Stimulated activated naive CD8-positive, alpha-beta T cell treated with anti-CD3 and anti-CD28 coated beads, Interleukin-15, amount 100 ng/mL, for 72 hours (primary cell): ENCODE measurements around the gene NTM.
"Not testable (repeated sequence)": the region's sequence is repeated elsewhere in the genome, so short reads cannot be mapped to it uniquely, and the experiment has no call there.

Source experiments
- ATAC-seq: fragments of 150-1000 bp; cut with Tn5 transposase; 2 replicates; pipeline ENCODE4 v1.10.0; 2021; ENCODE audit warnings: mild to moderate bottlenecking, moderate library complexity
- DNase-seq, 2 donors: peaks; one replicate each; pipeline ENCODE4 v3.0.0; 2021 to 2022
- H3K27ac Mint-ChIP-seq, 2 donors: one replicate each; pipeline ENCODE4 v1.8.0; 2022; ENCODE audit warnings: mild to moderate bottlenecking in 2 of 2, mixed read lengths in 2 of 2, moderate library complexity in 2 of 2
- H3K27me3 Mint-ChIP-seq: one replicate; pipeline ENCODE4 v1.8.0; 2022; ENCODE audit warnings: mixed read lengths
- H3K4me1 Mint-ChIP-seq: one replicate; pipeline ENCODE4 v1.8.0; 2022; ENCODE audit warnings: mild to moderate bottlenecking, mixed read lengths
- H3K4me3 Mint-ChIP-seq, 2 donors: one replicate each; pipeline ENCODE4 v1.8.0; 2022; ENCODE audit warnings: mild to moderate bottlenecking in 2 of 2, mixed read lengths in 2 of 2, moderate library complexity in 1 of 2
- H3K9me3 Mint-ChIP-seq, 2 donors: one replicate each; pipeline ENCODE4 v1.8.0; 2022; ENCODE audit warnings: mixed read lengths in 2 of 2

The NTM gene

DNA sequence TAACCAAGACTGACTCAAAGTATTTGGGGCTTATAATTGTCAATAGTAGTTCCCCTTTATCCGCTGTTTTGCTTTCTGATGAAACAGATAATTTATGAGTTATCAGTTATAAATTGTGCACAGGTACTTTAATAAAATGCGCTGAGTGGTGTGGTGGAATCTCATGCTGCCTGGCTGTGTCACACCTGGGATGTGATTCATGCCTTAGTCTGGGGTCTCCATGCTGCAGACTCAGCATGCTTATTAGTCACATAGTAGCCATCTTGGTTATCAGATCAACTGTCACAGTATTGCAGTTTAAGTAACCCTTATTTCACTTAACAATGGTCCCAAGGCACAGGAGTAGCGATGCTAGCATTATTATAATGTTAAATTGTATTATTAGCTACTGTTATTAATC is 995.2 kb downstream of the NTM start:
- H3K4me1 Mint-ChIP-seq, result no peaks in the 10 kb centered on the region
- no peak overlapping the region for H3K27ac Mint-ChIP-seq
- peaks cover 6 to 9% of the 10 kb centered on the region in 2 donors for H3K9me3 Mint-ChIP-seq
- ATAC-seq (no peak), DNase-seq (no peak)
- H3K4me3 Mint-ChIP-seq, result no peak overlapping the region
- no peaks in the 10 kb centered on the region for H3K27me3 Mint-ChIP-seq

- ATAC-seq (no peak), DNase-seq (no peak)
- Mint-ChIP-seq H3K27ac (no peak overlapping the region), H3K4me3 (no peak overlapping the region), H3K9me3 (peaks cover 6 to 9% of the 10 kb centered on the region in 2 donors), H3K27me3 (no peaks in the 10 kb centered on the region), H3K4me1 (no peaks in the 10 kb centered on the region)
Measured at GRCh38 chr11:132367293-132367692, 996.9 kb downstream of the NTM start.

DNA sequence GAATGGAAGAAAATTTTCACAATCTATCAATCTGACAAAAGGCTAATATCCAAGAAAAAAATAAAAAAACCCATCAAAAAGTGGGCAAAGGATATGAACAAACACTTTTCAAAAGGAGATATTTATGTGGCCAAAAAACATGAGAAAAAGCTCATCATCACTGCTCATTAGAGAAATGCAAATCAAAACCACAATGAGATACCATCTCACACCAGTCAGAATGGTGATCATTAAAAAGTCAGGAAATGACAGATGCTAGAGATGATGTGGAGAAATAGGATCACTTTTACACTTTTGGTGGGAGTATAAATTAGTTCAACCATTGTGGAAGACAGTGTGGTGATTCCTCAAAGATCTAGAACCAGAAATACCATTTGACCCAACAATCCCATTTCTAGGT is 999.7 kb downstream of the NTM start:
- not testable (repeated sequence) for ATAC-seq, H3K27me3 Mint-ChIP-seq, H3K27ac Mint-ChIP-seq, H3K4me1 Mint-ChIP-seq, H3K4me3 Mint-ChIP-seq, DNase-seq
- H3K9me3 Mint-ChIP-seq, result peaks cover 0 to 12% of the 10 kb centered on the region in 2 donors

DNA sequence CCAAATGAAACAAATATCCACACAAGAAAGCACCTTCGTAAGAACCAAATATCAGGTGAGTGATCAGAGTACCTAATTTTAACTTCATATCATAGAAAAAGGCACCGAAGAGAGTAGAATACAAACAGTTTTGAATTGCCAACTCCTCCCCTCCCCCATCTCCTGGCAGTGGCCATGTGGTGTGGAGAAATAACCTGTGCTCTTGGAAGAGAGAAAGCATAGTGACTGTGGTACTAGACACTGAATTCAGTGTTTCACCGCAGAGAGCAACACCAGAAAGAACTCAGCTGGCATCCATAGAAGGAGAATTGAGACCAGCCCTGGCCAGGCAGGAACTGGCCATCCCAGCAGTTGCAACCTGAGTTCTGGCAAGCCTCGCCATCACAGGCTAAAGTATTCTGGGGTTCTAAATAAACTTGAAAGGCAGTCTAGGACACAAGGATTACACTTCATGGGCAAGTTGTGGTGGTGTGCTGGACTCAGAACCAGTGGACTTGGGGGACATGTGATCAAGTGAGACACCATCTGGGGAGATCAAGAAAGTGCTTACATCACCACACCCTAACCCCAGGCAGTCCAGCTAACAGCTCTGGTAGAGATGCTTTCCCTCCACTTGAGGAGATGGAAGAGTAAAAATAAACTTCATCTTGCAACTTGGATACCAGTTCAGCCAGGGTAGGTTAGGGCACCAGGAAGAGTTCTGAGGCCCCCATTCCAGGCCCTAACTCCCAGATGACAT is 1003.2 kb downstream of the NTM start:
- Mint-ChIP-seq H3K9me3 (peaks cover 0 to 12% of the 10 kb centered on the region in 2 donors), H3K4me1 (no peaks in the 10 kb centered on the region), H3K27me3 (peaks cover 6% of the 10 kb centered on the region), H3K27ac (no peak overlapping the region), H3K4me3 (no peak overlapping the region)
- DNase-seq (no peak), ATAC-seq (no peak)

GRCh38 chr11:132379540-132379939 is 1009.1 kb downstream of the NTM start:
- Mint-ChIP-seq H3K27me3 (no peaks in the 10 kb centered on the region), H3K9me3 (peaks cover 19 to 32% of the 10 kb centered on the region in 2 donors), H3K4me3 (no peak overlapping the region), H3K27ac (no peak overlapping the region), H3K4me1 (no peaks in the 10 kb centered on the region)
- DNase-seq (no peak), ATAC-seq (no peak)
